Activated CD4-positive, alpha-beta T cell treated with anti-CD3 and anti-CD28 coated beads, Interleukin-2, amount 50 U/mL, for 1 hour (primary cell): ENCODE data around the gene NCF1.
"Not testable (repeated sequence)": the region's sequence is repeated elsewhere in the genome, so short reads cannot be mapped to it uniquely, and the experiment has no call there.

Experiments used
- DNase-seq: peaks from one replicate; pipeline ENCODE4 v3.0.0-alpha.2; 2020

The NCF1 gene

DNA sequence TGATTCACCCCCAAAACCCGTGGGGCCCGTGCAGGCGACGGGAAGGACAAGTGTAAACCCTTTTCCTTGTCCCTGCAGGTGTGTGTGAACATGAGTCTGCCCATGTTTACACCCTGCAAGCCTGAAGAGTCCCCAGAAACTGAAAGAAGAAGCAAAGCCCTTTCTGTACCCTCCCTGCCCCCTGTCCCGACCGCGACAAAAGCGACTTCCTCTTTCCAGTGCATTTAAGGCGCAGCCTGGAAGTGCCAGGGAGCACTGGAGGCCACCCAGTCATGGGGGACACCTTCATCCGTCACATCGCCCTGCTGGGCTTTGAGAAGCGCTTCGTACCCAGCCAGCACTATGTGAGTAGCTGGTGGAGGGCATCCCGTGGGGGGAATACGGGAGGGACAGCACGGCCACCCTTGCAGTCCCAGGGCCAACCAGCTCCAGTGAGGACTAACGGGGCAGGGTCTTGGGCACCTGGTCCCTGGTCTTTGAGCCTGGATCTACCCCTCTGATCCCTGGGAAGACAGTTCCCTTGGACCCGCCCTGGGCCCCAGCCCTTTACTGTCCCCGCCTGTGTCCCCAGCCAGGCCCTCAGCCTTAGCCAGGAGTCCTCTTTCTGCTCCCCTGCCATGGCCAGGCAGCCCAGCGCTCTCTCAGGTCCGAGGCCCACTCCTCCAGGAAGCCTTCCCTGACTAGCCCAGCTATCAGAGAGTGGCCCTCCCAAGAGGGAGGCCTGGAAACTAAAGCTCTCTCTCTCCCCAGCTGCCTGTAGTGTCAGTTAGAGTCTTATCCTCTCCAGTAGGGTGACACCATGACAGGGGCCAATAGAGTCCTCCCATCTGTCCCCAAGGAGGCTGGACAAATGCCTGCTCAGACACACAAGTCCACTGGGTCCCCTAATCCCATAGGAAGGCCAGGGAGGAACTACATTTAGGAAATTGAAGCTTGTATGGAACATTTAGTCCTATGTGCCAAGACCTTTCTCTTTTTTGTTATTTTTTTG is at the start of gene NCF1:
Gene NCF1, plus strand, starts transcription at position 252 of the 991 bp plus-strand sequence. Its CDS starts 21 bp downstream, at position 273.
- not testable (repeated sequence) for DNase-seq

- DNase-seq = no peak
Observed at GRCh38 chr7:74725840-74726239, 48.0 kb upstream of the NCF1 start.

GRCh38 chr7:74726309-74727101 is 47.3 kb upstream of the NCF1 start:
- no peak for DNase-seq

DNA sequence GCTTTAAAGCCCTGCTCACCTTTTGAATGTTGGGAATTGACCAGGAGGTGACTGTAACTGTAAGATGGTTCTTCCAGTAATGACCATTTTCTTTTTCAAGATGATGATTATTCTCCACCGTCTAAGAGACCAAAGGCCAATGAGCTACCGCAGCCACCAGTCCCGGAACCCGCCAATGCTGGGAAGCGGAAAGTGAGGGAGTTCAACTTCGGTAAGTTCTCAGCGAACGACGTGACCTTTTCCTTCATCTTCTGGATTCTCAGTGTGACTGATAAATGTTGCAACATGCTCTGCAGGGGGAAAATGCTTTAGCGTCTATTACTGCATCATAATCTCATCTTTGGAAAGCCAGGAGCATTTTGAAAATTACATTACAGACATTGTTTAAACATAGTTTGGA is 45.1 kb upstream of the NCF1 start:
- not testable (repeated sequence) for DNase-seq

- DNase-seq = not testable (repeated sequence)
Observed at GRCh38 chr7:74730186-74730585, 43.6 kb upstream of the NCF1 start.

GRCh38 chr7:74739974-74740703 is 33.7 kb upstream of the NCF1 start:
- not testable (repeated sequence) for DNase-seq

DNA sequence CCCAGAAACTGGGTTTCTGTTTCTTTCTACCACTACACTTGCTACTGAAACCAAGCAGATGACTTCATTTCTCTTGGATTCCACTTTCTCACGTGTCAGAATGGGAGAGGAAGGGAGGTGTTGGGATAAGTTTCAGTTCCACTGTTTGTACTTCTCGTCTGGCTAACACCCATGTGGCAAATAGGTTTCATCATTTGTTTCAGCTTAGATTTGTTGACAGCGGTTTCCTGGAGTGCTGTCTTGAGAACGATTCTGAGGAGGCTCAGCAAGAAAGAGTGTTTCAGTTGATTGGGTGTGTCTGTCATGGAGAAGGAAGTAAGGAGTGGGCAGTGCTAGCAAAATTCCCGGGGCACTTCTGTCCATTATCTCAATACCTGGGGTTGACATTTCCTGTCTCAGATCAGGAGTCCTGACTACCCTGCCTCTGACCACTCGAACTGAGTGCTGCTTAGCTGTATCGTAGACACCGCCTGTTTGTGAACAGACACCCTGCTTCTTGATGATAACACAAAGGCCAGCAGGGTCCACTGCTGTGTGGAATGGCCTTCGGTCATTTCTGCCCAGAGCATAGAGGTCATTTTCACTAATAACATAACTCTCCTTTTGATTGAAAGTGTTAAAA is 29.8 kb upstream of the NCF1 start:
- not testable (repeated sequence) for DNase-seq

GRCh38 chr7:74753921-74754482 is 19.8 kb upstream of the NCF1 start:
- not testable (repeated sequence) for DNase-seq

- not testable (repeated sequence) for DNase-seq
Observed at GRCh38 chr7:74756673-74757072, 17.1 kb upstream of the NCF1 start.

DNA sequence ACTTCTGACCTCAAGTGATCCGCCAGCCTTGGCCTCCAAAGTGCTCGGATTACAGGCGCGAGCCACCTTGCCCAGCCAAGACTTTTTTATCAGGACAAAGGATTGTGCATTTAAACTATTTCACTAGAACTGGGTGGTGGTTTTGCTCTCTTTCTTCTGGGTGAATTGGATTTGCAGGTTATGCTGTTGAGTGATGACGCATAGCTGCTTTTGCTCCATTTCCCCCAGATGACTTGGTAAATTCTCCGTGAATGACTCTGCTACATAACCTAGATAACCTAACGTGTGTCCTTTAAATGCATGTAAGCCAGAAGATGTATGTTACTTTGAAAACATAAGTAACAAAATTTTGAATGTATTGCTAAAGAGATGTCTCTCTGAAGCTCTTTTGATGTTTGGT is 15.5 kb upstream of the NCF1 start:
- not testable (repeated sequence) for DNase-seq

DNA sequence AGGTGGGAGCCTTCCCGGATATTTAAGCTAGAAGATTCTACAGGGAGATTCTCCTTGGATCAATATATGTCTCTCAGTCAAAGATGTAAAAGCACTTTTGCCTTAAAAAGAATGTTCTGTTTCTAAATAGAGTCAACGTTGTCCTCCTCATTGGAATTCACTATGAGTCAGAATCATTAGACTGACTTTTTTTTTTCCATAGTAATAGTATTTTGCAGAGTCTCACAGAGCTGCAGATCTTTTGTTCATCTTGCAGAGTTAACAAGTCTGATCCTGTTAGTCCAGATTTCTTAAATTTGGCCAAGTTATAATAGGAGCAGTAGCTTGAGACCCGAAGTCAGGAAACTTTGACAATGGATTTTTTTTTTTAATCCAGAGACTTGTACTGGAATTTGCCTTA is 14.8 kb upstream of the NCF1 start:
- DNase-seq = not testable (repeated sequence)

- not testable (repeated sequence) for DNase-seq
Observed at GRCh38 chr7:74765205-74765918, 8.4 kb upstream of the NCF1 start.

DNA sequence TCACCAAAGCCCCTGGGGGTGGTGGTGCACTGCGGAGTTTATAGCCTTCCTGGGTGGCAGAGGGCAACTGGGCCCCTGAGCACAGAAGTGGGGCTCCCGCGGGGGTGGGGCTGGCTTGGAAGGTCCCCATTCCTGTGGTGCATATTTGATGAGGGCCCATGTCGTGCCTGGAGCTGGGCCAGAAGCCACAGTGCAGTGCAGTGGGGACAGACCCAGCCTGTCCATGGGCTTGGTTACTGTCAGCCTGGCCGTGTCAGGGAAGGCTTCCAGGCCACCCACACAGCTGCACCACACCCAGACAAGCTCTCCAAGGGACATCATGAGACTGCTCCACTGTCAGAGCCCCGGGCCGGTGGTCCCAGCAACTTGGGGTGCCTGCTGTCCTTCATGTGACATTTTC is 7.3 kb upstream of the NCF1 start:
- DNase-seq = not testable (repeated sequence)

DNA sequence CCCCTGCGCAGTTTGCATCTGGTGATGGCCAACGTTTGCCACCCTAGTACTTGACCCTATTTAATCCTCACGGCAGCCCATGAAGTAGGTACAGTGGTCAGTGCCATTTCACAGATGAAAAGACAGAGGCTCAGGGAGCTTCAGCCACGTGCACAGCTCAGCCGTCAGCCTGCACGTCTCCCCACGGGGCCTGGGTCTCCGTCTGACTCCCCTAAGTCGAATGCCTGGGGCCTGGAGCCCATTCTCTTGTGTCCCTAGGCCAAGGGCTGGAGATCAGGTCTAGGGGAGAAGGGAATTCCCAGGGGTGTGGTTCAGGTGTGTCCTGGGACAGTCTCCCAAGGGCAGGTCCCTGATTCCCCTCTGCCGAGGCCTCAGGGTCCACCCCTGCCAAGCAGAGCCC is 6.8 kb upstream of the NCF1 start:
- not testable (repeated sequence) for DNase-seq

- DNase-seq = not testable (repeated sequence)
Observed at GRCh38 chr7:74770062-74770461, 3.7 kb upstream of the NCF1 start.

DNA sequence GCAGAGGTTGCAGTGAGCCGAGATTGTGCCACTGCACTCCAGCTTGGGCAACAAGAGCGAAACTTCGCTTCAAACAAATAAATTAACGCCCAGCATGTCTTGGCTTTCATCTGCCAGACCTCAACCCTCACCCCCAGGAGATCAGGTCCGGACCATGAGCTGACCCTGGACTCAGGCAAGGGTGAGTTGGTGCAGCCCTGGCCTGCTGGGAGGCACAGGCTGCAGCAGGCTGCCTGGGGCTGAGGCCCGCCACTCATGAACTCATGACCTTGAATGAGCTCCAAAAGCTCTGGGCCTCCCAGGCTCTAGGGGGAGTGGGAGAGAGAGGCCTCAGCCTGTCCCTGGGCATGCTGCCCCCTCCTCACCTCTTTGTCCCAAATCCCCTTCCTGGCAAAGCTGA is 1.7 kb upstream of the NCF1 start:
- DNase-seq = not testable (repeated sequence)

GRCh38 chr7:74775111-74775510 is 1.3 kb downstream of the NCF1 start:
- DNase-seq = not testable (repeated sequence)

DNA sequence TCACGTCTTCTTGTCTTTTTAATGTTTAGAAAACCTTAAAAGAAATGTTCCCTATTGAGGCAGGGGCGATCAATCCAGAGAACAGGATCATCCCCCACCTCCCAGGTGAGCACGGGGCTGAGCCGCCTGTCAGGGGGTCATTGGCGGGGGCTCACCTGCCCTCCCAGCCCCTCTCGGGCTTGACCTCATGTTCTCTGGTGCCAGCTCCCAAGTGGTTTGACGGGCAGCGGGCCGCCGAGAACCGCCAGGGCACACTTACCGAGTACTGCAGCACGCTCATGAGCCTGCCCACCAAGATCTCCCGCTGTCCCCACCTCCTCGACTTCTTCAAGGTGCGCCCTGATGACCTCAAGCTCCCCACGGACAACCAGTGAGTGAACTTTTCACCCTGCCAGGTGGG is 5.2 kb downstream of the NCF1 start:
- not testable (repeated sequence) for DNase-seq

- DNase-seq = not testable (repeated sequence)
Observed at GRCh38 chr7:74781746-74782145, 7.9 kb downstream of the NCF1 start.

DNA sequence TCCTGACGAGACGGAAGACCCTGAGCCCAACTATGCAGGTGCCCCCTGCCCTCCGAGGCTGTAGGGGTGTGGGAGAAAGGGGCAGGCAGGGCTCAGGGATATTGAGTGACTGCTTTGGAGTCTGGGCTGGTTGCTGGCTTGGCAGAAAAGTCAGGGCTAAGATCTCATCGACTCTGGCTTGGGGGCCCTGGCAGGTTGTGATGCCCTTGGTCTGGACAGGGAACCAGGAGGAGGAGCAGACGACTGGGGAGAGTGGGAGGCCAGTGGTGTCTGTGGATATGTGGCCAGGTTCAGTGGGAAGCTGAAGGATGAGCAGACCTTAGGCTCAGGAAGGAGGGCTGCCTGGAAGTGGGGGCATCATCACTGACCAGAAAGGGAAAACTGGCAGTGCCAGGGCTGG is 9.8 kb downstream of the NCF1 start:
- not testable (repeated sequence) for DNase-seq
